DMS 273 (cell line): Measurements from ENCODE around the gene ZBTB7B.
A peak's percentile ranks its signal among the peaks of the same experiment; 100 is the strongest.

Experiments
- DNase-seq: peaks from one replicate; lab custom pipeline; 2025; ENCODE audit not compliant: unreplicated experiment; lab: John Stamatoyannopoulos, UW

Gene ZBTB7B

GRCh38 chr1:155015527-155016230 lies 13.1 kb downstream of the ZBTB7B start:
- no peak for DNase-seq

DNA sequence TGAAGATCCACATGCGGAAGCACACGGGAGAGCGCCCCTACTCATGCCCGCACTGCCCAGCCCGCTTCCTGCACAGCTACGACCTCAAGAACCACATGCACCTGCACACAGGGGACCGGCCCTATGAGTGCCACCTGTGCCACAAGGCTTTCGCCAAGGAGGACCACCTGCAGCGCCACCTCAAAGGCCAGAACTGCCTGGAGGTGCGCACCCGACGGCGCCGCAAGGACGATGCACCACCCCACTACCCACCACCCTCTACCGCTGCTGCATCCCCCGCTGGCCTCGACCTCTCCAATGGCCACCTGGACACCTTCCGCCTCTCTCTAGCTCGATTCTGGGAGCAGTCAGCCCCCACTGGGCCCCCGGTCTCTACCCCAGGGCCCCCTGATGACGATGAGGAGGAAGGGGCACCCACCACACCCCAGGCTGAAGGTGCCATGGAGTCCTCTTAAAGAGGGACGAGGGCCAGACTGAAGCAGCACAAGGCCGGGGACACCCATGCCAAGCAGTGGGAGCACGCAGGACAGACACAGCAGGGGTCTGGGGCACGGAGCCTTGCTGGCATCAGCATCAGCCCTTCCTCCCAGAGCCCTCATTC lies 13.7 kb downstream of the ZBTB7B start:
- no peak for DNase-seq

GRCh38 chr1:155017041-155017945 lies 14.7 kb downstream of the ZBTB7B start:
- peak; percentile 98 for DNase-seq

GRCh38 chr1:155017946-155018316 lies 15.3 kb downstream of the ZBTB7B start:
- no peak for DNase-seq

- no peak for DNase-seq
Measured at GRCh38 chr1:155018617-155019348, 16.2 kb downstream of the ZBTB7B start.

GRCh38 chr1:155019377-155020245 lies 17.0 kb downstream of the ZBTB7B start:
- DNase-seq = no peak

- DNase-seq = no peak
Measured at GRCh38 chr1:155022136-155022926, 19.7 kb downstream of the ZBTB7B start.

- no peak for DNase-seq
Measured at GRCh38 chr1:155022927-155023236, 20.3 kb downstream of the ZBTB7B start.

- DNase-seq = no peak
Measured at GRCh38 chr1:155023627-155024026, 21.0 kb downstream of the ZBTB7B start.

- DNase-seq = no peak
Measured at GRCh38 chr1:155024315-155024714, 21.7 kb downstream of the ZBTB7B start.

DNA sequence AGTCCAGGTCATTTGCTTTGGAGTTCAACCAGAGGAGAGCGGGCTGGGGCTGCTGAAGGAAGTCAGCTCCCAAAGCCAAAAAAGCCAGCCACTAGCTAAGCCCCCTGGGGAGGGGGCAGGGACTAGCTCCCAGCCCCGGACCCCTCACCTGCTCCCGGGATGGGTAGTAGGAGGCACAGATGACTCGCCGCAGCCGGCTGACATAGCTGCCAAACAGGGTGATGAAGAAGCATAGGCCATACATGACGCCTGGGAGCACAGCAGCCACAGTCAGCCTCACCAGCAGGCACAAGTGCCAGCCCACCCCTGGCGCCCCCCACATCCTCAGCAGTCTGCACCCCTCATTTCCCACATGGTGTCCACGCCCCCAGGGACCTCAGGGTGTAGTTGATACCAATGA lies 23.6 kb downstream of the ZBTB7B start:
- no peak for DNase-seq

GRCh38 chr1:155026588-155026987 lies 24.0 kb downstream of the ZBTB7B start:
- peak; percentile 32 for DNase-seq

DNA sequence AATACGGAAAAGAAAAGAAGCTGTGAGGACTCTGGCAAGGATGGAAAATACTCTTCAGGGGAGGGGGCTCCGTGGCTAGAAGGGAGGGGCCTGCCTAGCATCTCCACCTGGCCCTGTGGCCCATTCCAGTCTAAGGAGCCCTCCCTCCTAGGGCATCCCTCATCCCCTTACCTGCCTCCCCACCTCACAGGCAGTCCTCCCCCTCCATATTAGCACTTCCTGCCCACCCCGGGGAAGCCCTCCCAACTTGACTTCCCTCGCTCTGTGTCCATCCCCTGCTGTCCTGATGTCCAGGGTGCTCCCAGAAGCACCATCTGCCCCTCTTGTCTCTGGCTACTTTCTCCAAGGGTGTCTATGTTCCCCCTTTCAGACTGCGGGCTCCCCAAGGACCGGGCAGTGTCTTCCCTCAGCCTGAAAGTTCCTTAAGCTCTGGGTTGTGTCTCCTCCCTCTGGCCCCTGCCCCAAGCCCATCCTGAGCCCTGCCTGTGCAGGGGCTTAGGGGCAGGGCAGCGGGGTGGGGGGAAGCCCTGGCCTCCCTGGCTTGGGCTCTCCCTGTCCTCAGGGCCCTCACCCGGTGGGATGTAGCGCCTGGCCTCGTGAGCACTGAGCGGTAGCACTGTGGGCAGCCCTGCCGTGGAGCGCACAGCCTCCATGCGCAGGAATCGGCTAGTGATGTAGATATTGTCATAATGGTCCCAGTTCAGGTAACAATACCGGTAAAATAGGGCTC lies 27.1 kb downstream of the ZBTB7B start:
- DNase-seq = no peak

DNA sequence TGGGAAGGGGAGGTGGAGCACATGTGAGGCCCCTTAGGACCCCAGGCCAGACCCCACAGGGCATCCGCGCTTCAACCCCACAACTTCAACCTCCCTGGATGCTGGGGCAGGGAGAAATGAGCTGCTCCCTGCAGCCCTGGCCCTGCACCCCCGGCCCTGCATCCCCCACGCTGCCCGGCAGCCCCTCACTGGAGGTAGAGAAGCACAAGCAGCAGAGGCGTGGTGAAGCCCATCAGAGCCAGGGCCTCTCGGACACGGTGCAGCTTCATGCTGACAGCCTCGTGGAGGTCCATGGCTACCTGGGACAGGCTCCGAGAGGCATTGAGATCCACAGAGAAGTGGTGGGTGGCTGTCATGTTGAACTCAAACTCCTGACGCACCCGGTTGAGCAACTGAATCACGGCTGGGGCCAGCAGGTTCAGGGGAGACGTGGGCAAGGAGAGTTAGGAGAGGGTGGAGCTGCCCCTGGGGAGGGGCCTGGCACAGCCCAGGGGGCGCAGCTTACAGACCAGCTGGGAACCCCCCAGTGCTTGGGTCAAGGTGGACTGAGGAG lies 27.7 kb downstream of the ZBTB7B start:
- no peak for DNase-seq

- DNase-seq = no peak
Measured at GRCh38 chr1:155030899-155031298, 28.3 kb downstream of the ZBTB7B start.

GRCh38 chr1:155032886-155033285 lies 30.3 kb downstream of the ZBTB7B start:
- no peak for DNase-seq

DNA sequence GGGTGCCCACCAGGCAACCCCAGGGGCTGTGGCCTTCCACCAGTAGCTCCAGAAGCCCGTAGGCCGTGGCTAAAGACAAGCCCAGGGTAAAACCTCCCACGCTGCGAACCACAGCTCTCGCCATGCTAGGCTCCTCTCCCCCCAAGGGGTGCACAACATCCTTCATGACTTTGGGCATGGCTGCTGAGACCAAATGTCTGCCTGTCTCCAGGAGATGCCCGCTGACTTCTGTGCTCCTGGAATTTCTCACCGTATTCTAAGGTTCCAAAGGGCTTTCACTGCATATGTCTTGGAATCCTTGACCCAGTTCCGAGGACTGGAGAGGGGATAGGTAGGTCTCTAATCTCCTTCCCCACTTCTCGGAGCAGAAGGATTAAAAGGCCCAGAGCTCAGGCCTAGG lies 30.9 kb downstream of the ZBTB7B start, which contains the start of the genes DCST1 and DCST2:
DCST1 (plus strand) TSS at position 301 of the 400 bp plus-strand sequence. CDS start 213 bp downstream, outside the sequence.
DCST2 (minus strand) TSS at position 258 of the 400 bp plus-strand sequence; CDS start at position 178, 80 bp downstream.
- no peak for DNase-seq
